Glutamatergic neuron (in vitro differentiated cells): Measurements from ENCODE around the gene TIMM22. TPM values are rescaled to one million over a fixed set of nuclear protein-coding genes. Genes with fewer than 3 reads are reported as not detected.
A peak's percentile ranks its signal among the peaks of the same experiment; 100 is the strongest.

Source experiments
- DNase-seq: peaks from one replicate; pipeline ENCODE4 v3.0.0; 2022
- H3K27ac Mint-ChIP-seq: one replicate; pipeline ENCODE4 v1.8.0; 2020; ENCODE audit warnings: mild to moderate bottlenecking, mixed read lengths, inconsistent platforms; ENCODE audit not compliant: unreplicated experiment
- H3K27me3 Mint-ChIP-seq: one replicate; pipeline ENCODE4 v1.8.0; 2020; ENCODE audit warnings: mild to moderate bottlenecking, moderate library complexity, mixed read lengths, inconsistent platforms; ENCODE audit not compliant: unreplicated experiment
- H3K36me3 Mint-ChIP-seq: one replicate; pipeline ENCODE4 v1.8.0; 2020; ENCODE audit warnings: mild to moderate bottlenecking, mixed read lengths, inconsistent platforms; ENCODE audit not compliant: unreplicated experiment
- H3K4me1 Mint-ChIP-seq: one replicate; pipeline ENCODE4 v1.8.0; 2020; ENCODE audit warnings: mild to moderate bottlenecking, low read depth, mixed read lengths, inconsistent platforms; ENCODE audit not compliant: unreplicated experiment
- H3K4me3 Mint-ChIP-seq: one replicate; pipeline ENCODE4 v1.8.0; 2020; ENCODE audit warnings: mild to moderate bottlenecking, mixed read lengths, inconsistent platforms; ENCODE audit not compliant: unreplicated experiment
- H3K9me3 Mint-ChIP-seq: one replicate; pipeline ENCODE4 v1.8.0; 2020; ENCODE audit warnings: mild to moderate bottlenecking, moderate library complexity, mixed read lengths, inconsistent platforms; ENCODE audit not compliant: unreplicated experiment
- total RNA-seq: library from RNA; stranded (reverse); fragmentation: NEBNext Ultra II Directional; extraction: Animal tissue kit (Norgen Biotek cat#: 25700); gene quantifications from one replicate; pipeline ENCODE4 v1.2.1, GENCODE V29; 2021; ENCODE audit not compliant: unreplicated experiment
- TF ChIP-seq, protein P1 (sequence below): fragments of 200-600 bp; sonication (generic); IDR thresholded peaks from one replicate; pipeline ENCODE4 v1.5.0; 2021; ENCODE audit not compliant: partially characterized antibody, unreplicated experiment

TIMM22 gene
- total RNA-seq, 1 donor from 2014 or later, result 22.0 TPM

DNA sequence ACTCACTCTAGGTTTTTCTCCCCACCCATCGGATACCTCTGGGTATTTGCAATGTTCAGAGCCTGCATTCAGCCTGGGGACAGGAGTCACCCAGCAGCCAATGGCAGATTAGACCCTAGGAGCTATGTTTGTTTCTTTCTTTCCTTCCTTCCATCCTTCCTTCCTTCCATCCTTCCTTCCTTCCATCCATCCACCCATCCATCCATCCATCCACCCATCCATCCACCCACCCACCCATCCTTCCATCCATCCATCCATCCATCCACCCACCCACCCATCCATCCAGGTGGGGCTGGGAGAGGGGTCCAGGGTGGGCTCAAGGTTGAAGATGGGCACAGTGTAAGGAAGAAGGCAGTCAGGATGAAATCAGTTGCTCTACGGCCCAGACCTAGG lies 39.9 kb downstream of the TIMM22 start:
- TF ChIP-seq, protein P1, sequence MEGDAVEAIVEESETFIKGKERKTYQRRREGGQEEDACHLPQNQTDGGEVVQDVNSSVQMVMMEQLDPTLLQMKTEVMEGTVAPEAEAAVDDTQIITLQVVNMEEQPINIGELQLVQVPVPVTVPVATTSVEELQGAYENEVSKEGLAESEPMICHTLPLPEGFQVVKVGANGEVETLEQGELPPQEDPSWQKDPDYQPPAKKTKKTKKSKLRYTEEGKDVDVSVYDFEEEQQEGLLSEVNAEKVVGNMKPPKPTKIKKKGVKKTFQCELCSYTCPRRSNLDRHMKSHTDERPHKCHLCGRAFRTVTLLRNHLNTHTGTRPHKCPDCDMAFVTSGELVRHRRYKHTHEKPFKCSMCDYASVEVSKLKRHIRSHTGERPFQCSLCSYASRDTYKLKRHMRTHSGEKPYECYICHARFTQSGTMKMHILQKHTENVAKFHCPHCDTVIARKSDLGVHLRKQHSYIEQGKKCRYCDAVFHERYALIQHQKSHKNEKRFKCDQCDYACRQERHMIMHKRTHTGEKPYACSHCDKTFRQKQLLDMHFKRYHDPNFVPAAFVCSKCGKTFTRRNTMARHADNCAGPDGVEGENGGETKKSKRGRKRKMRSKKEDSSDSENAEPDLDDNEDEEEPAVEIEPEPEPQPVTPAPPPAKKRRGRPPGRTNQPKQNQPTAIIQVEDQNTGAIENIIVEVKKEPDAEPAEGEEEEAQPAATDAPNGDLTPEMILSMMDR, result no peak
- Mint-ChIP-seq H3K9me3 (peaks cover 14% of the 10 kb centered on the region), H3K4me1 (peaks cover 32% of the 10 kb centered on the region), H3K27ac (peak overlapping the region; percentile 72), H3K4me3 (peak overlapping the region; percentile 5), H3K27me3 (peaks cover 18% of the 10 kb centered on the region), H3K36me3 (peaks cover 1% of the 10 kb centered on the region)
- DNase-seq, result no peak

DNA sequence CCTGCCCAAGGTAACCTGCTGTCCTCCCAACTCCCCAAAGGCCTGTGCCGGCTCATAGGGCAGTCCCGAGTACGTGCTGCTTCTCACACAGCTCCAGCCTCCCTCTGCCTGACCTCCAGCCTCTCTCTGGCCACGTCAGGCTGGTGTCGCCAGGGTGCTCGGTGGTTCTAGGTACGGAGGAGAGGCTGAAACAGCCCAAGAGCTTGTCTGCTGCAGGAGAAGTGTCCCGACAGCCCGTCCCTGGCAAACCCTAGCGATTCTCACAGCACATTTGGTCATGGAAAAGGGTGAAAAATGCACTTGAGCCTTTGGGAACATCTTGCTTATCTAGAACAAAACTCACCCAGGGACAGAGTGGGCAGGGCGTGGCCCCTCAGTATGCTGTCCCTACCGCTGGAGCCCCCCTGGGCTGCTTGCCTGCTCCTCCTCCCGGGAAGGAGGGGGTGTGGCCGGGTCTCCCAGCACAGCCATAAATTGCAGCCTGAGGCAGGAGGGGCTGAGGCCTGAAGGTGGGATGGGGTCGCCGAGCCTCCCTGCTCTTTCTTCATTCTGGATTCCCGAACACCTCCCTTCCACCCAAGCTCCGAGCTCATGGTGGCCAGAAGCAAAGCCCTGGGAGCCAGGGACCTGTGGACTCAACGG lies 40.4 kb downstream of the TIMM22 start:
- Mint-ChIP-seq H3K4me3 (peak overlapping the region; percentile 5), H3K9me3 (peaks cover 18% of the 10 kb centered on the region), H3K36me3 (peaks cover 6% of the 10 kb centered on the region), H3K4me1 (peaks cover 36% of the 10 kb centered on the region), H3K27ac (peak overlapping the region; percentile 89), H3K27me3 (peaks cover 21% of the 10 kb centered on the region)
- DNase-seq, result no peak
- TF ChIP-seq, protein P1, result no peak

DNA sequence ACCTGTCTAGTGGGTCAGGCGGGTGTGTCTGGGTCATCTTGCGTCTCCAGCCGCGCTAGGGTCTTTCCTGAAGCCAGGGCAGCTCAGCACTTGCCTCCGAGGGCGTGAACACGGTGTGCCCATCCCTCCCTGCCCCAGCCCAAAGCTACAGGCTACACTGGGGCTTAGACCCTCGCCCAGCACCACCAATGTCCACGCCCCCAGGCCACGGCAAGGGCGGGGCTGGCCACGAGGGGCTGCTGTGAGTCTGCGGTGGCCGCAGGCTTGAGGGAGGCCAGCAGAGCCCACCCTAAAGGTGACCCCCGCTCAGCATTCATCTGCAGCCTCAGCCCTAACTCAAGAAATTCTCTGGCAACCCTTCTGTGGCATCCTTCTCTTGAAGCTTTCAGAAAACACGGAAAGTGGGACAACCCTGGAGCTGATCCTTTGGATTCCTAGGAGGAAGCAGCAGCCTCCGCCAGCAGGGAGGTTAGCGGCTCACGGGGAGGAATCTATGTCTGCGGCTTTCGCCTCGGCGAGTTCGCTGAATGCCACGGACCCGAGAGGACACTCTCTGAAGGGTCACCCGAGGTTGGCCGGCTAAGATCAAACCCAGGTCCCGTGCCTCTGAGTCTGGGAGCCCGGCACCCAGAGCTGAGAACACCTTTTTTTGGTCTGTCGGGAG lies 41.7 kb downstream of the TIMM22 start:
- H3K27ac Mint-ChIP-seq, result no peak overlapping the region
- H3K27me3 Mint-ChIP-seq, result peaks cover 18% of the 10 kb centered on the region
- H3K4me3 Mint-ChIP-seq, result no peak overlapping the region
- peaks cover 20% of the 10 kb centered on the region for H3K9me3 Mint-ChIP-seq
- peaks cover 11% of the 10 kb centered on the region for H3K36me3 Mint-ChIP-seq
- H3K4me1 Mint-ChIP-seq, result peaks cover 36% of the 10 kb centered on the region
- TF ChIP-seq, protein P1, result no peak
- no peak for DNase-seq

DNA sequence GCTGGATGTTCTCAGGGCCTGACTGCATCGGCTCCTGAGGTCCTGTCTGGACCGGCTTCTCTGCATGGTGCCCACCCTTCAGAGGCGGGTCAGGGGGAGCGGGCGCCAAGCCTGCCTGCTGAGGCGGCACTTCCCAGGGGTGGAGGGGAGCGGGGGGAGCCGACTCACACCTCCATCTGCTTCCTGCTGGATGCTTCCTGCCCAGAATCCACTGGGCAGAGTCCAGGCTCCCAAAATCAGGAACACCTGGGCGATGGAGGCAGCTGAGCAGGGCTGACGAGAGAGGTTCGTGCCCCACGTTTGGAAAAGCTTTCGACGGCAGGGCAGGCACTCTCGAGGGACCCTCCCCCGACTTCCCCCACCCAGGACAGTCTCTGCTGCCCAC lies 42.2 kb downstream of the TIMM22 start:
- no peak overlapping the region for H3K27ac Mint-ChIP-seq
- no peak for DNase-seq

More for the DNA sequence above, 42.2 kb downstream of the TIMM22 start:
- Mint-ChIP-seq H3K36me3 (peaks cover 11% of the 10 kb centered on the region), H3K4me3 (no peak overlapping the region), H3K4me1 (peaks cover 31% of the 10 kb centered on the region), H3K9me3 (peaks cover 20% of the 10 kb centered on the region), H3K27me3 (peaks cover 17% of the 10 kb centered on the region)
- TF ChIP-seq, protein P1, result no peak
